K562 (cell line): ENCODE data around the gene PLSCR3. TPM values are rescaled to one million over a fixed set of nuclear protein-coding genes. Genes with fewer than 3 reads are reported as not detected.

Source experiments
- ATAC-seq: fragments of 200-7000 bp; cut with Tn5 transposase; 3 replicates; pipeline ENCODE4 v1.9.1; 2020; ENCODE audit warnings: moderate library complexity
- BruUV-seq: library from RNA; stranded (reverse); fragments of 400-500 nt; replicated peaks from 2 replicates; lab custom pipeline; 2021; lab: Mats Ljungman, UMichigan
- CTCF ChIA-PET: fragments of 300-600 bp; formaldehyde crosslinking; extraction: SDS; loops from one replicate; lab custom pipeline; 2021; ENCODE audit warnings: low intra/inter-chr PET ratio; lab: Yijun Ruan, JAX
- POLR2A ChIA-PET: fragments of 300-600, 350-650 bp; sonication (Branson Sonifier 250); formaldehyde crosslinking; extraction: SDS; loops from one replicate; lab custom pipeline; 2021; ENCODE audit warnings: antibody characterized with exemption, inconsistent platforms; lab: Yijun Ruan, JAX
- DNase-seq, 4 experiments: peaks; one replicate each; pipeline versions ENCODE4 v3.0.0 to v3.0.0-alpha.2; 2011 to 2018; ENCODE audit warnings: low spot score in 3 of 4, mixed read lengths in 3 of 4; ENCODE audit errors: extremely low read depth in 1 of 4
- FAIRE-seq: peaks from 2 replicates; lab custom pipeline; 2011; peaks lifted over from hg19 to GRCh38; lab: Jason Lieb, UNC
- H2AFZ ChIP-seq: 2 replicates; pipeline ENCODE4 v1.6.0; 2011; ENCODE audit warnings: low read depth, low read length, control low read depth, inconsistent platforms
- H3K27ac ChIP-seq: fragments of 200-600 bp; 3 replicates; pipeline ENCODE4 v1.8.0; 2011; ENCODE audit warnings: low read depth, mild to moderate bottlenecking, control low read depth, inconsistent platforms, low read length, moderate library complexity, mixed read lengths; ENCODE audit errors: extremely low read depth
- H3K27me3 ChIP-seq, 2 experiments: fragments of 300-600 bp in 1 of 2; 2 replicates in 1 of 2; 3 replicates in 1 of 2; pipeline versions ENCODE4 v1.6.0 to v1.8.0; 2011; ENCODE audit warnings: inconsistent platforms in 2 of 2, low read length in 2 of 2, mild to moderate bottlenecking in 1 of 2, mixed read lengths in 1 of 2, moderate library complexity in 1 of 2; ENCODE audit not compliant: control insufficient read depth in 2 of 2, insufficient read depth in 2 of 2
- H3K36me3 ChIP-seq: fragments of 300-600 bp; 3 replicates; pipeline ENCODE4 v1.8.0; 2011; ENCODE audit warnings: mild to moderate bottlenecking, low read length, inconsistent platforms; ENCODE audit not compliant: control insufficient read depth, insufficient read depth
- H3K4me1 ChIP-seq, 2 experiments: fragments of 200-600 bp in 1 of 2; replicated peaks in 1 of 2; 2 replicates in 1 of 2; 3 replicates in 1 of 2; pipeline versions ENCODE4 v1.5.1 to v1.8.0; 2011; ENCODE audit warnings: inconsistent platforms in 2 of 2, low read length in 2 of 2, mild to moderate bottlenecking in 1 of 2, mixed read lengths in 1 of 2, moderate library complexity in 1 of 2; ENCODE audit not compliant: control insufficient read depth in 2 of 2, insufficient read depth in 2 of 2
- H3K4me2 ChIP-seq: 2 replicates; pipeline ENCODE4 v1.6.1; 2011; ENCODE audit warnings: low read length, control low read depth, inconsistent platforms, mixed read lengths; ENCODE audit not compliant: insufficient read depth
- H3K4me3 ChIP-seq: fragments of 200-600 bp; sonication (generic), shearing (Covaris generic); 2 replicates; pipeline ENCODE4 v1.5.1; 2016; ENCODE audit warnings: control low read depth, inconsistent platforms
- H3K79me2 ChIP-seq: fragments of 200-600 bp; 3 replicates; pipeline ENCODE4 v1.8.0; 2011; ENCODE audit warnings: low read length, inconsistent platforms; ENCODE audit not compliant: control insufficient read depth, insufficient read depth
- H3K9ac ChIP-seq, 2 experiments: 2 replicates each; pipeline versions ENCODE4 v1.6.0 to v1.6.1; 2011; ENCODE audit warnings: low read depth in 2 of 2, low read length in 2 of 2, control low read depth in 1 of 2, inconsistent platforms in 1 of 2, mild to moderate bottlenecking in 1 of 2, mixed read lengths in 1 of 2; ENCODE audit not compliant: insufficient read depth in 1 of 2
- H3K9me1 ChIP-seq: one replicate; pipeline ENCODE4 v1.6.0; 2011; ENCODE audit warnings: inconsistent platforms, mild to moderate bottlenecking, low read length, moderate library complexity; ENCODE audit not compliant: control insufficient read depth, insufficient read depth
- H3K9me3 ChIP-seq: replicated peaks from 2 replicates; pipeline ENCODE4 v1.5.1; 2011; ENCODE audit warnings: low read depth, low read length, inconsistent platforms; ENCODE audit not compliant: control insufficient read depth, insufficient read depth
- H4K20me1 ChIP-seq: replicated peaks from 2 replicates; pipeline ENCODE4 v1.6.1; 2011; ENCODE audit warnings: low read length, inconsistent platforms, mixed read lengths; ENCODE audit not compliant: control insufficient read depth, insufficient read depth
- ARID3B ChIP-seq: fragments of 250-450 bp; sonication (Bioruptor Pico); IDR thresholded peaks from 2 replicates; pipeline ENCODE4 v1.4.0; 2020; ENCODE audit warnings: borderline replicate concordance
- BRF1 ChIP-seq: IDR thresholded peaks from 3 replicates; pipeline ENCODE4 v1.6.1; 2011; ENCODE audit warnings: borderline replicate concordance, mild to moderate bottlenecking; ENCODE audit not compliant: insufficient read length; ENCODE audit errors: extremely low read depth
- CBX1 ChIP-seq: sonication (generic); IDR thresholded peaks from 2 replicates; pipeline ENCODE4 v1.6.1; 2016; ENCODE audit warnings: antibody characterized with exemption, low read depth, mild to moderate bottlenecking
- CREB1 ChIP-seq, 2 experiments: sonication (generic) in 1 of 2; formaldehyde crosslinking in 1 of 2; IDR thresholded peaks; 2 replicates each; pipeline versions ENCODE4 v1.6.1 to v1.8.0; 2012 to 2022; ENCODE audit warnings: inconsistent platforms in 1 of 2, mild to moderate bottlenecking in 1 of 2, missing genetic modification reagents in 1 of 2, moderate library complexity in 1 of 2
- LCOR ChIP-seq: sonication (generic); formaldehyde crosslinking; IDR thresholded peaks from 2 replicates; pipeline ENCODE4 v1.8.0; 2022; ENCODE audit warnings: mild to moderate bottlenecking, missing genetic modification reagents
- NFYB ChIP-seq: IDR thresholded peaks from 2 replicates; pipeline ENCODE4 v1.6.1; 2011; ENCODE audit warnings: mild to moderate bottlenecking, moderate library complexity; ENCODE audit not compliant: insufficient read length; ENCODE audit errors: extremely low read depth
- RFX1 ChIP-seq: fragments of 450-650 bp; IDR thresholded peaks from 2 replicates; pipeline ENCODE4 v1.6.1; 2016; ENCODE audit warnings: mild to moderate bottlenecking, moderate library complexity
- USF2 ChIP-seq: sonication (generic); formaldehyde crosslinking; IDR thresholded peaks from 2 replicates; pipeline ENCODE4 v1.5.0; 2020; ENCODE audit warnings: missing genetic modification reagents
- ZNF174 ChIP-seq: fragments of 250-450 bp; sonication (Bioruptor Pico); IDR thresholded peaks from 2 replicates; pipeline ENCODE4 v1.4.0; 2020; ENCODE audit warnings: mild to moderate bottlenecking
- WGBS: fragments of 100-300 bp; shearing (Covaris generic); methylation state at CpG from one replicate; pipeline ENCODE4 v1.1.6; 2016; ENCODE audit warnings: low coverage, mixed read lengths; ENCODE audit not compliant: insufficient coverage; ENCODE audit errors: missing lambda C conversion rate; 5-methylcytosine and 5-hydroxymethylcytosine counted together
- in situ Hi-C: fragments of 300-500 bp; cut with MboI; formaldehyde crosslinking; loops from 4 replicates; pipeline ENCODE4 v1.15.0; 2018; ENCODE audit warnings: inconsistent platforms, mixed read lengths
- intact Hi-C: fragments of 100-400 bp; cut with micrococcal nuclease; formaldehyde crosslinking; loops from 2 replicates; pipeline ENCODE4 v1.14.2; 2022
- polyA plus RNA-seq, 8 experiments: library from polyadenylated mRNA; depleted of rRNA in 4 of 8; stranded (reverse) in 5 of 8; unstranded in 3 of 8; fragments of >200 nt; fragmentation: Nextera tagmentation in 2 of 8; fragmentation: Illumina TruSeq in 1 of 8; extraction: Ambion mirVana in 2 of 8; extraction: Trizol in 1 of 8; gene quantifications; 2 replicates each; pipeline versions ENCODE4 v1.2.1 to v1.2.3, GENCODE V29; 2011 to 2014; ENCODE audit warnings: inconsistent platforms in 1 of 8, missing spikeins in 1 of 8
- total RNA-seq, 7 experiments: library from RNA; depleted of rRNA in 6 of 7; stranded (reverse); fragments of >200 nt in 6 of 7; fragmentation: Illumina TruSeq in 2 of 7; extraction: Trizol in 2 of 7; gene quantifications; 2 replicates each; pipeline versions ENCODE4 v1.2.1 to v1.2.3, GENCODE V29; 2011 to 2021; ENCODE audit warnings: low replicate concordance in 1 of 7
- TF ChIP-seq, protein P1 (sequence below): fragments of 250-450 bp; sonication (Bioruptor Pico); IDR thresholded peaks from 2 replicates; pipeline ENCODE4 v1.4.0; 2020

Gene PLSCR3
- total and polyA plus RNA-seq, 9 of the 15 experiments (the other 6 are each of a cell fraction or from before 2014, with no cell fraction given), result 3.2 to 16.8 (median 4.5) TPM

GRCh38 chr17:7355053-7355452 lies 39.3 kb downstream of the PLSCR3 start, which contains the start of gene TMEM95:
Gene TMEM95 (plus strand): TSS chr17:7355156. CDS start chr17:7355205, 49 bp downstream.
- Histone ChIP-seq H3K27me3 (no peaks in the 10 kb centered on the region), H3K9me1 (no peaks in the 10 kb centered on the region), H3K36me3 (no peaks in the 10 kb centered on the region), H3K4me2 (no peak within 1 kb of the TSS), H3K79me2 (peaks cover 8% of the 10 kb centered on the region), H3K4me1 (peaks cover 3 to 47% of the 10 kb centered on the region in 2 experiments; a peak in 3 of 5 replicates), H4K20me1 (no peaks in the 10 kb centered on the region), H2AFZ (0 out of 2 replicates have a peak within 1 kb of the TSS, but pooled peaks have one; percentile 48), H3K4me3 (no peak within 1 kb of the TSS), H3K9me3 (no peaks in the 10 kb centered on the region), H3K27ac (no peak within 1 kb of the TSS), H3K9ac (no peak within 1 kb of the TSS)
- no TSS peak for BruUV-seq
- intact Hi-C loops, result loop anchor here (5.0 kb wide), 2 partner anchors 147 to 207 kb away; partner anchors contain the start of gene SENP3
- POLR2A ChIA-PET, result interaction anchor here (0.7 kb wide), 1 partner anchor 273 kb away, joined by 4 read pairs; the partner anchor contains the start of gene SAT2
- CTCF ChIA-PET, result no interaction called here
- WGBS, result 84% methylated on average over 5 of the region's 10 CpGs
- FAIRE-seq, result no peak
- no peak for DNase-seq
- TF ChIP-seq NFYB, result no peak
- TF ChIP-seq ARID3B (CRISPR knock-in tag), result no peak
- TF ChIP-seq CBX1, result no peak
- TF ChIP-seq ZNF174, result no peak
- no peak for TF ChIP-seq LCOR (CRISPR knock-in tag)
- no peak for TF ChIP-seq USF2 (CRISPR knock-in tag)
- no peak for TF ChIP-seq CREB1 (IDR thresholded peaks at IDR 0.05)
- no peak for TF ChIP-seq CREB1 (CRISPR knock-in tag; IDR thresholded peaks at IDR 0.05)
- TF ChIP-seq BRF1, result no peak
- no peak for TF ChIP-seq RFX1
- TF ChIP-seq, protein P1, sequence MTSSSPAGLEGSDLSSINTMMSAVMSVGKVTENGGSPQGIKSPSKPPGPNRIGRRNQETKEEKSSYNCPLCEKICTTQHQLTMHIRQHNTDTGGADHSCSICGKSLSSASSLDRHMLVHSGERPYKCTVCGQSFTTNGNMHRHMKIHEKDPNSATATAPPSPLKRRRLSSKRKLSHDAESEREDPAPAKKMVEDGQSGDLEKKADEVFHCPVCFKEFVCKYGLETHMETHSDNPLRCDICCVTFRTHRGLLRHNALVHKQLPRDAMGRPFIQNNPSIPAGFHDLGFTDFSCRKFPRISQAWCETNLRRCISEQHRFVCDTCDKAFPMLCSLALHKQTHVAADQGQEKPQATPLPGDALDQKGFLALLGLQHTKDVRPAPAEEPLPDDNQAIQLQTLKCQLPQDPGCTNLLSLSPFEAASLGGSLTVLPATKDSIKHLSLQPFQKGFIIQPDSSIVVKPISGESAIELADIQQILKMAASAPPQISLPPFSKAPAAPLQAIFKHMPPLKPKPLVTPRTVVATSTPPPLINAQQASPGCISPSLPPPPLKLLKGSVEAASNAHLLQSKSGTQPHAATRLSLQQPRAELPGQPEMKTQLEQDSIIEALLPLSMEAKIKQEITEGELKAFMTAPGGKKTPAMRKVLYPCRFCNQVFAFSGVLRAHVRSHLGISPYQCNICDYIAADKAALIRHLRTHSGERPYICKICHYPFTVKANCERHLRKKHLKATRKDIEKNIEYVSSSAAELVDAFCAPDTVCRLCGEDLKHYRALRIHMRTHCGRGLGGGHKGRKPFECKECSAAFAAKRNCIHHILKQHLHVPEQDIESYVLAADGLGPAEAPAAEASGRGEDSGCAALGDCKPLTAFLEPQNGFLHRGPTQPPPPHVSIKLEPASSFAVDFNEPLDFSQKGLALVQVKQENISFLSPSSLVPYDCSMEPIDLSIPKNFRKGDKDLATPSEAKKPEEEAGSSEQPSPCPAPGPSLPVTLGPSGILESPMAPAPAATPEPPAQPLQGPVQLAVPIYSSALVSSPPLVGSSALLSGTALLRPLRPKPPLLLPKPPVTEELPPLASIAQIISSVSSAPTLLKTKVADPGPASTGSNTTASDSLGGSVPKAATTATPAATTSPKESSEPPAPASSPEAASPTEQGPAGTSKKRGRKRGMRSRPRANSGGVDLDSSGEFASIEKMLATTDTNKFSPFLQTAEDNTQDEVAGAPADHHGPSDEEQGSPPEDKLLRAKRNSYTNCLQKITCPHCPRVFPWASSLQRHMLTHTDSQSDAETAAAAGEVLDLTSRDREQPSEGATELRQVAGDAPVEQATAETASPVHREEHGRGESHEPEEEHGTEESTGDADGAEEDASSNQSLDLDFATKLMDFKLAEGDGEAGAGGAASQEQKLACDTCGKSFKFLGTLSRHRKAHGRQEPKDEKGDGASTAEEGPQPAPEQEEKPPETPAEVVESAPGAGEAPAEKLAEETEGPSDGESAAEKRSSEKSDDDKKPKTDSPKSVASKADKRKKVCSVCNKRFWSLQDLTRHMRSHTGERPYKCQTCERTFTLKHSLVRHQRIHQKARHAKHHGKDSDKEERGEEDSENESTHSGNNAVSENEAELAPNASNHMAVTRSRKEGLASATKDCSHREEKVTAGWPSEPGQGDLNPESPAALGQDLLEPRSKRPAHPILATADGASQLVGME, result no peak
- no peak for ATAC-seq
- in situ Hi-C loops, result loop anchor here (10.0 kb wide), 1 partner anchor 200 kb away; the partner anchor contains the start of gene TNFSF13
